HL-60 (cell line): ENCODE data around the gene HOATZ.

Experiments used
- DNase-seq, 2 experiments: peaks; one replicate each; pipeline ENCODE4 v3.0.0-alpha.2; 2010 to 2020; ENCODE audit warnings: low read depth in 1 of 2, low spot score in 1 of 2
- H3K27ac ChIP-seq: fragments of 250-450 bp; sonication (Bioruptor Pico); replicated peaks from 2 replicates; pipeline ENCODE4 v1.5.1; 2020; ENCODE audit warnings: mild to moderate bottlenecking, moderate library complexity
- H3K27me3 ChIP-seq: fragments of 250-450 bp; sonication (Bioruptor Pico); 2 replicates; pipeline ENCODE4 v1.5.1; 2021; ENCODE audit warnings: mild to moderate bottlenecking, moderate library complexity; ENCODE audit not compliant: insufficient read depth, poor library complexity, severe bottlenecking
- H3K4me3 ChIP-seq: replicated peaks from 2 replicates; pipeline ENCODE4 v1.5.1; 2011; ENCODE audit warnings: mild to moderate bottlenecking, control low read depth, low read length; ENCODE audit not compliant: insufficient read depth
- CTCF ChIP-seq: IDR thresholded peaks from one replicate; pipeline ENCODE4 v1.5.1; 2011; ENCODE audit warnings: low read length, control low read depth, inconsistent platforms; ENCODE audit not compliant: insufficient read depth
- GABPA ChIP-seq: IDR thresholded peaks from 2 replicates; pipeline ENCODE4 v1.6.1; 2012; ENCODE audit warnings: low read depth
- POLR2AphosphoS5 ChIP-seq: IDR thresholded peaks from 2 replicates; pipeline ENCODE4 v1.6.1; 2012; ENCODE audit warnings: low read depth
- REST ChIP-seq: IDR thresholded peaks from 2 replicates; pipeline ENCODE4 v1.6.1; 2012; ENCODE audit warnings: low read depth; ENCODE audit not compliant: insufficient replicate concordance
- SPI1 ChIP-seq: IDR thresholded peaks from 2 replicates; pipeline ENCODE4 v1.6.1; 2012; ENCODE audit warnings: low read depth, mild to moderate bottlenecking, borderline replicate concordance

Gene HOATZ

GRCh38 chr11:111548525-111548924, 33.9 kb downstream of the HOATZ start:
- TF ChIP-seq POLR2AphosphoS5 = no peak
- no peak for TF ChIP-seq SPI1
- no peak for TF ChIP-seq GABPA
- TF ChIP-seq CTCF = no peak
- no peak for TF ChIP-seq REST
- Histone ChIP-seq H3K27ac (no peak overlapping the region), H3K27me3 (peaks cover 6% of the 10 kb centered on the region), H3K4me3 (no peak overlapping the region)
- DNase-seq = no peak

- TF ChIP-seq REST (no peak), POLR2AphosphoS5 (no peak), CTCF (no peak), GABPA (no peak), SPI1 (no peak)
- H3K4me3 ChIP-seq = no peak overlapping the region
- peaks cover 7% of the 10 kb centered on the region for H3K27me3 ChIP-seq
- no peak overlapping the region for H3K27ac ChIP-seq
- DNase-seq = no peak
Observed at GRCh38 chr11:111549196-111549868, 34.8 kb downstream of the HOATZ start.

GRCh38 chr11:111549869-111550203, 35.3 kb downstream of the HOATZ start:
- no peak overlapping the region for H3K4me3 ChIP-seq
- no peak for TF ChIP-seq CTCF
- TF ChIP-seq SPI1 = no peak
- TF ChIP-seq GABPA = no peak
- no peak for TF ChIP-seq REST
- no peak for TF ChIP-seq POLR2AphosphoS5

More at GRCh38 chr11:111549869-111550203, 35.3 kb downstream of the HOATZ start:
- no peak for DNase-seq
- H3K27me3 ChIP-seq = peaks cover 9% of the 10 kb centered on the region
- no peak overlapping the region for H3K27ac ChIP-seq
